Hematopoietic multipotent progenitor cell treated with erythropoietin and hydrocortisone succinate and interleukin-3 and kit ligand, for 6 days (in vitro differentiated cells): ENCODE measurements around the gene VPS52.
A peak's percentile ranks its signal among the peaks of the same experiment; 100 is the strongest.
"Not testable (repeated sequence)": the region's sequence is repeated elsewhere in the genome, so short reads cannot be mapped to it uniquely, and the experiment has no call there.

Source experiments
- DNase-seq: peaks from one replicate; pipeline ENCODE4 v3.0.0-alpha.2; 2015

Gene VPS52

DNA sequence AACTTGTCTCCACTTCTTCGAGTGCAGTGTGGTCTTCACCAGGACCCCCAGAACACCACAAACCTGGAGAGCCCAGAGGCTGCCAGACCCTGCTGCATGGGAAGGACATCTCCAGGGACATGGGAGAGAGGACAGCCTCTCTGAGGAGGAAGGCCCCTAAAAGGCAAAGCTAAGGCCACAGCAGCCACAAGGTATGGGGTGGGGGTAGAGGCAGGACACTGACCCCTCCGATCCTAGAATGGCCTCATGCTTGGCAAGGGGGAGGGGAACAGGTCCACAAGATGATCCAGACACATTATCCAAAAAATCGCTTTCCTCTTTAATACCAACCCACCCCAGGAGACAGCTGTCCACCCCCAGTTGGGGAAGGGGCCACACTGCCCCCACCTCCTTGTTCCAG lies 7.1 kb upstream of the VPS52 start:
- no peak for DNase-seq

DNA sequence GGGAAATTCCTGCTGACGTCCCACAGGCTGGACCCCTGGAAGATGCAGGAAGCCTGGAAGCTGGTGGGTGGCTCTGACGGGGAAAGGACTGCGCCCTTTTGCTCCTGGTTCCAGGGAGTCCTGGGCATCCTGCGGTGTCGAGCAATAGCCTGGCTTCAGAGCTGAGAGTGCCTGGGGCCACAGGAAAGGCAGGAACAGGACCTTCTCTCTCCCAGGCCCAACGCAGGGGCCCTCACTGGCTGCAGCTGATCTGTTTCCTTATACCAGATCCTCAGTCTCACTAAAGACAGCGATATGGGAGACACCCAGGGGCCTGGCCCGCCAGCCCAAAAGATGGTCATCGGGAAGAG lies 6.7 kb upstream of the VPS52 start:
- DNase-seq: no peak

DNA sequence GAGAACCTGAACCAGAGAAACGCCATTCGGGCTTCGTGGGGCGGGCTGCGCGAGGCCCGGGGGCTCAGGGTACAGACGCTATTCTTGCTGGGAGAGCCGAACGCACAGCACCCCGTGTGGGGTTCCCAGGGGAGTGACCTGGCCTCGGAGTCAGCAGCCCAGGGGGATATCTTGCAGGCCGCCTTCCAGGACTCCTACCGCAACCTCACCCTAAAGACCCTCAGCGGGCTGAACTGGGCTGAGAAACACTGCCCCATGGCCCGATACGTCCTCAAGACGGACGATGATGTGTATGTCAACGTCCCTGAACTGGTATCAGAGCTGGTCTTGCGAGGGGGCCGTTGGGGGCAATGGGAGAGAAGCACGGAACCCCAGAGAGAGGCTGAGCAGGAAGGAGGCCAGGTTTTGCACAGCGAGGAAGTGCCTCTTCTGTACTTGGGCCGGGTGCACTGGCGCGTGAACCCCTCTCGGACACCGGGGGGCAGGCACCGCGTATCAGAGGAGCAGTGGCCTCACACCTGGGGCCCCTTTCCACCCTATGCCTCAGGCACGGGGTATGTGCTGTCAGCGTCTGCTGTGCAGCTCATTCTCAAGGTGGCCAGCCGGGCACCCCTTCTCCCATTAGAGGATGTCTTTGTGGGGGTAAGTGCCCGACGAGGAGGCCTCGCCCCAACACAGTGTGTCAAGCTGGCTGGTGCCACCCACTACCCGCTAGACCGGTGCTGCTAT lies 6.2 kb upstream of the VPS52 start:
- DNase-seq: peak; percentile 45

DNA sequence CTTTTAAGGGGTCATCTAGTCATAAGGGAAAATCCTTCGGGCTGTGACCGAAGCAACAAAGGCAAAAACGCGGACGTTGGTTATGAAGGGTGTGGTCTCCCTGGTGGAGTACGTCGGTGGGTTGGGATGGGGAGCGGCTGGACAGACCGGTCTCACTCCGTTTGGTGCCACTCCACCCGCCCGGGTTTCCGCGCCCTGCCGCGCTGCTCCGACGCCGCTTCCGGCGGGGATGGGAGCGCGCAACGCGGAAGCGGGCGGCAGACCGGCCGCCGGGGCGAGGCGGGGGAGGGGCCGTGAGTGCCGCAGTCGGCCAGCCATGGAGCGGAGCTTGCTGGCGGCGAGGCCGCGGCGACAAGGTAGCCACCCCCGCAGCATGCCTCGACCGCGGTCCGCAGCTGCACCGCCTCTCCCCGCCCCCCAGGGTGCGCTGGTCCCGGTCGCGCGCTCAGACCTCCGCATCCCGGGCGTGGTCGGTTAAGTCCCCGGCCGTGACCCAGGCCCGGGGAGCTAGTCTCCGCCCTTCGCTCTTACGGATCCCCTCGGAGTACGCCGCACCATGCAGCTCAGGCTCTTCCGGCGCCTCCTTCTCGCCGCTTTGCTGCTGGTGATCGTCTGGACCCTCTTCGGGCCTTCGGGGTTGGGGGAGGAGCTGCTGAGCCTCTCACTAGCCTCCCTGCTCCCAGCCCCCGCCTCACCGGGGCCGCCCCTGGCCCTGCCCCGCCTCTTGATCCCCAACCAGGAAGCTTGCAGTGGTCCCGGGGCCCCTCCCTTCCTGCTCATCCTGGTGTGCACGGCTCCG lies 5.4 kb upstream of the VPS52 start, which contains the start of gene B3GALT4:
TSS of gene B3GALT4 (plus strand) at position 260 of the 799 bp plus-strand sequence. CDS start at position 557, 297 bp downstream.
- peak; percentile 90 for DNase-seq

DNA sequence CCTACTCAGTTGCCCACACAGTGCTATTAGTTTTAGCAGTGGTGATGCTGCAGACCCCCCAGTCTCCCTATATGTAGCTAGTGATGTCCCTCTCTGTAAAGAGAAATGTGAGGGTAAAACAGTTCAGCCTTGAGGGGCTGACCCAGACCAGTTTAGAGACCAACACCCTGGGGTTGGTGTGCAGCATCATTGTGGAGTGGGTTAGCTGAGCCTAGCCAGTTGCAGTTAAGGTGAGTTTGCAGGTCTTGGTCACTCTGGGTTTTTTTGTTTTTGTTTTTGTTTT lies 4.8 kb upstream of the VPS52 start:
- DNase-seq: peak; percentile 38

DNA sequence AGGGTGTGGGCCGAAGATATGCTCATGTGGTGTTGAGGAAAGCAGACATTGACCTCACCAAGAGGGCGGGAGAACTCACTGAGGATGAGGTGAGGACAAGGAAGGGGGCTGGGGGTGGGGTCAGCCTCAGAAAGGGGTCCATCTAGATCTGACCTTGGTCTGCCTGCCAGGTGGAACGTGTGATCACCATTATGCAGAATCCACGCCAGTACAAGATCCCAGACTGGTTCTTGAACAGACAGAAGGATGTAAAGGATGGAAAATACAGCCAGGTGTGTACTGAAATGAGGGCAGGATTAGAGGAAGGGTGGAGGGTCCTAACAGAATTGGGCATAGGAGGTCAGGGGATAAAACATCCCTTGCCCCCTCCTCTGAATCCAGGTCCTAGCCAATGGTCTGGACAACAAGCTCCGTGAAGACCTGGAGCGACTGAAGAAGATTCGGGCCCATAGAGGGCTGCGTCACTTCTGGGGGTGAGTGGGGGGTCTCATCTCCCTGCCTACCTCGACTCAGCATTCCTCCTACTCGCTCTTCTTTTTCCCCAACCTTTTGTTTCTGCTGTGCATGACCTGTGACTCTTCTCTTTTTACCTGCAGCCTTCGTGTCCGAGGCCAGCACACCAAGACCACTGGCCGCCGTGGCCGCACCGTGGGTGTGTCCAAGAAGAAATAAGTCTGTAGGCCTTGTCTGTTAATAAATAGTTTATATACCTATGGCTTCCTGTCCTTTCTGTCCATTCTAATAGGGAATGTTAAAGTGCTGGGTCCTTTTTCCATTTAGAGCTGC lies 4.3 kb upstream of the VPS52 start:
- DNase-seq: not testable (repeated sequence)

DNA sequence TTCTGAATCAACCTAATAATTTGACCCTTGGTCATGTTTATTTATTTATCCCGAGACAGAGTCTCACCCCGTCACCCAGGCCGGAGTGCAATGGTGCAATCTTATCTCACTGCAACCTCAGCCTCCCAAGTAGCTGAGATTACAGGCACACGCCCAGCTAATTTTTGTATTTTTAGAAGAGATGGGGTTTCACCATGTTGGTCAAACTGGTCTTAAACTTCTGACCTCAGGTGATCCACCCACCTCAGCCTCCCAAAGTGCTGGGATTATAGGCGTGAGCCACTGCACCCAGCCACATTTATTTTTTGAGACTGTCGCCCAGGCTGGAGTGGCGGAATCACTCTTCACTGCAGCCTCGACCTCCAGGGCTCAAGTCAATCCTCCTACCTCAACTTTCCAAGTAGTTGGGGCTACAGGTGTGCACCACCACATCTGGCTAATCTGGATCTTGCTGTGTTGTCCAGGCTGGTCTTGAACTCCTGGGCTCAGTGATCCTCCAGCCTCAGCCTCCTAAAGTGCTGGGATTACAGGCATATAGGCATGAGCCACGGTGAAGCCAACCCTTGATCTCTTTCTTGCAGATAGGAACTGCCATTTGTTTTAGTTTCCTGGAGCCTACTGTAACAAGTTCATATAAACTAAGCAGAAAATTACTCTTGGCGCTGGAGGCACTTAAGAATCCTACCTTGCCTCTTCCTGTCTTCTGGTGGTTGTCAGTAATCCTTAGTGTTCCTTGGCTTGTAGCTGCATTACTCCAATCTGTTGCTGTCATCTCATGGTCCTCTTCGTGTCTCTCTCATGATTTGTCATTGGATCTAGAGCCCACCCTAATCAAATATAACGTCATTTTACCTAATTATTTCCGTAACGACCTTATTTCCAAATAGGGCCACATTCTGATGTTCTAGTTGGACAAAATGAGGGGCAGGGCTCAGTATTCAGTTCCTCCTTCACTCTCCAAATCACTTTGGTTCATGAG lies 2.5 kb upstream of the VPS52 start:
- DNase-seq: peak; percentile 21

DNA sequence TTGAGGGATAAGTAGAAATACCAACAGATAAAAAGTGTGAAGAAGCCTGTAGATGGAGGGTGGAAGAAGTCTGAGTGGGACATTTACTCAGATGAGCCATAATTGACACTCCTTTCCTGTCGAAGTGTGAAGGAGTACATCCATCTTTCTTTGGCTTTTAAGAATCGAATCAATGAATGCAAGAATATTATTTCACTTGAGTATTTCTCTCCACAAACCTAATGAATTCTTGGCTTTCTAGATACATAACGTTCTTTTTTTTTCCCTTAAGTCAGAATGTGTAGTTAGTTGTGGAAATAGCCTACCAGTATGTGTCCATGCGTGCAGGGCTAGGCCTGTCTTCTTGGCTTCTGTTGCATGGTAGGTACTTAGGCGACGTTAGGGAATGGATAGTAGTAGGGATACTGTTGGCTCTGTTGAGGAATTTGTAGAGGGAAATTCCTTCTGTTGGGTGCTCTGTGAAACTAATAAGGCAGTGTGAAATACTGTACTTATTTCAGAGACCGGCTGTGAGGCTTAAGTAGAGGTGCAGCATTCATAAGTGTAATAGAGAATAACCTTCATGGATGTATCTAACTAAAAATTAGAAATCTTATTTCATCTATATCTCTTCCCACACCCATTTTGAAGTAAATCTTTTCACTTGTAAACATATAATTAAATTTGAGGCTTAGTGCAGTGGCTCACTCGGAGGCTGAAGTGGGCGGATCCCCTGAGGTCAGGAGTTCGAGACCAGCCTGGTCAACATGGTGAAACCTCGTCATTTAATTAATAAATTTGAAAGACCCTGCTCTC lies 1.6 kb upstream of the VPS52 start:
- peak; percentile 18 for DNase-seq

DNA sequence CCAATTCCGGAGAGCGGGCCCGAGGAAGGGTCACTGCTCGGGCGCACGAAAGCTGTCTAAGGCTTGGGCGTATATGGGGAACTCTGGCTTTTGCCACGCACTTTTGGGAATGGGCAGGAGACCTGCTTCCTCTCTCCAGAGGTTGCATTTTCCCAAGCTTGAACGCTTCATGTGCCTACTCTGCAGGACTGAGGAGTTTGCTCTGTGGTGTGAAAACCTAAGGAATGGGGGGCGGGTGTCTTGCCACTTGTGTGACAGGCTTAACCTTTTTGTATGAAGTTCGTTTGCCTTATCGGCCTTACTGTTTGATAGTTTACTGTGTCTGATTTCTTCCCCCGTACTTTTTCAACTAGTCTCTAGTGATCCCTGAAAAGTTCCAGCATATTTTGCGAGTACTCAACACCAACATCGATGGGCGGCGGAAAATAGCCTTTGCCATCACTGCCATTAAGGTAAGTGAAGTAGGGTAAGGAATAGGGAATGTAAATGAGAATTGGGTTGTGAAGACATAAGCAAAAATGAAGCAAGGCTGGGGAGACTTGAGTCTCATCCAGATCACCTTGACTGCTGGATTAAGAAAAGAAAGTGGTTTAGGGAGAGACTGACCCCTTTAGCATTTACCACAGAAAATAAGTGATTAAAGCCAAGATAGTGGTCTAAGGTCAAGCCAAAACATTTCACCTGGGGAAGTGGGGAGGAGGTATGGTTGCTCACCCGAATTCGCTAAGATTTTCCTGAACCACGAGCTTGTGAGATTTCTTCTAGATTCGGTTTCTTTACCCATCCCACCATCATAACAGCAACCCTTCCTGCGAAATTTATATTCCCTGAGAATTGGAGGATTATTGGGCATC lies 826 bp upstream of the VPS52 start:
- DNase-seq: peak; percentile 52

DNA sequence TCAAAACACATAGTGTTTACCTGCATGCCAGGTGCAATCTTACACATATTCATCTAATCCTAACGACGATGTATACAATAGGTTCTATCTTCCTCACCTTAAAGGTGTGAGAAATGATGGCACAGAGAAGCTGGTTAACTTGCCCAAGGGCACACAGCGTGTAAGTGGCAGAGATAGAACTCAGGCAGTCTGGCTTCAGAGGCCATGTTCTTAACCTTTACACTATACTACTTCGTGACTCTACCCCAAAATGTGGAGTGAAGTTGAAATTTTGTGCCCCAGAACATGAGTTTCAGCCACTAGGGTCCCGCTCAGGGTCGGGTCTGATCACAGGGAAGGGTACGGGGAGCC lies 584 bp downstream of the VPS52 start:
- DNase-seq: peak; percentile 66

DNA sequence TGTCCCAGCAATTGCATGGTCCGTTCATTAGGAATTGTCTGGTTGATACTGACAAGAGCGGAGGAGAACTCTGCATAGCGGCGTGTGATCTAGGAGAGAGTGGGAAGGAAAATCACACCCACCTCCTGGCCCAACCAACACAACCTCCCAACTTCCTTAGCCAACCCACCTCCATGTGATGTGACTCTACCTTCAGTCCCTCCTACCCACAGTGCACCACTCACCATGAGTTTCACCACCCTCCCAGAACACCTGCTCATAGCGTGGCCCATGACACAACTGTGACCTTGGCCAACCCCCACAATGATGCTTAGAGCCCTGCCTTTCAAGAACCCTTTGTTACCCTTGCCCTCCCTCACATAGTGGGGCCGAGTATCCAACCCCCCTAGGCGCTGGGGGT lies 7.7 kb downstream of the VPS52 start:
- DNase-seq: no peak

DNA sequence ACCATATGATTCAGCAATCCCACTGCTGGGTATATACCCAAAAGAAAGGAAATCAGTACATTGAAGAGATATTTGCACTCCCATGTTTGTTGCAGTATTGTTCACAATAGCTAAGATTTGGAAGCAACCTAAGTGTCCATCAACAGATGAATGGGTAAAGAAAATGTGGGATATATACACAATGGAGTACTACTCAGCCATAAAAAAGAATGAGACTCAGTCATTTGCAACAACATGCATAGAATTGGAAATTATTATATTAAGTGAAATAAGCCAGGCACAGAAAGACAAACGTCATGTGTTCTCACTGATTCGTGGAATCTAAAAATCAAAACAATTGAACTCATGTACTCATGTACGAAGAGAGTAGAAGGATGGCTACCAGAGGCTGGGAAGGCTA lies 9.2 kb downstream of the VPS52 start:
- DNase-seq: not testable (repeated sequence)

DNA sequence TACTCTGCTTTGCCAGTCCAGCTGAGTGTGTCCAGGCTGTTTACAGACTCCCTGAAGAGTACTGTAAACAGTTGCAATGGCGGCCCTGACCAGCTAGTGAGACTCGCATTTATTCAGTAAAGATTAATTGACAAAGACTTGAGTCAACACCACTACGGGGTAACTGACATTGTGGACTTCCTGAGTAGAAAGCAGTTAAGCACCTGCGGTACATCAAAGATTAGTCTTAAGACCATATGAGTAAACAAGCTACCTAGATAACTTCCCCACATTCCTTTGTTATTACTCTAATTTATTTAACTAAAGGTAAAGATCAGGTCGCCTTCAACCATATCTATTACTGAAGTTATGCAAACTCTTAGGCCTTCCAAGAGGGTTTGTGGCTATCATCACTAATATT lies 12.6 kb downstream of the VPS52 start:
- DNase-seq: no peak

DNA sequence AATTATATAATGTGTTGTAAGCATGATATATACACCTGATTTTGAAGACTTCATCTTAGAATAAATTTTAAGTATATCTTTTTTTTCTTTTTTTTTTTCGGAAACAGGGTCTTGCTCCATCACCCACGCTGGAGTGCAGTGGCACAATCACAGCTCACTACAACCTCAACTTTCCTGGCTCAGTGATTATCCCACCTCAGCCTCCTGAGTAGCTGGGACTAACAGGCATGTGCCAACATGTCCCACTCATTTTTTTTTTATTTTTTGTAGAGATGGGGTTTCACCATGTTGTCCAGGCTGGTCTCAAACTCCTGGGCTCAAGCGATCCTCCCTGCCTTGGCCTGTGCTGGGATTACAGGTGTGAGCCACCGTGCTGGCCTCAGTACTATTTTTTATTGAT lies 17.1 kb downstream of the VPS52 start:
- no peak for DNase-seq

DNA sequence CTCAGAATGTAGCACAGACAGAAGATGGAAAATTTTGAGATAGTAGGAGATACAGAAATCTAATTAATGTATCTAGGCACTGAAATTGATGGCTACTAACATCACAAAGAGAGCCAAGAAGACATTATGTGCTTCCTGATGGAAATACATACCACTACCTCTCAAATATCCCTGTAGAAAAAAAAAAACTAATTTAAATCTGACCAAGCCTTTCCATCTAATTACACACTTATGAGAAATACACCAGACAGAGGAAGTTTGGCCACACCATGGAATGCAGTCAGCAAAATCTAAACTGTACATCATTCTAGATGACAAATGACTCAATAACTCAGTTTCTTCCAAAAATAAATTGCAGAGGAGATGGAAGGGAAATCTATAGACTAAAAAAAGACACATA lies 18.9 kb downstream of the VPS52 start:
- no peak for DNase-seq

DNA sequence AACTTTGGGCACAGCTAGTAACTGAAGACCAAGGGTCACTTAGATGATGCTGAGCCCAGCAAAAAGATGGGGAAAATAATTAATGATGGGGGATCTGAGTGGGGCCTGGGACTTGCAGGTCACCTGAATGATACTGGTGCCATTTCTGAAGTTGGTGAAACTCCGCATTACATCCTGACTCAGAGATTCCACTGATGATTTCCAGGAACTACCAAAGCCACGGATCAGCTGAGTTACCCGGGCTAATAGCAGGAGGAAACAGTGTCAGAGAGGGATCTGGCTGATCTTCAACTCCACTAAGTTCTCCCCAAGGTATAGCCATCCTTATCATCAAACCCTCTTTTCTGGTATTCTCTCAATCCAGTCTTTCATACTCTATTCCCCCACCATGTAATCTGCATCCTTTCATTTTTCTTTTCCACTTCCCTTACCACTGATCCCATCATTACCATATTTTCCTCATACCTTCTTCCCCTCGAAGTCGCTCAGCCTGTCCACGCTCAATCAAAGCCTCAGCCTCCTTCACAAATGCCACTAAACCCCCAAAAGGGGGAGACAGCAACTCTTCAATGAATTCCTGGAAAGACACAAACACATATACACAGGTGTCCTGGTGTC lies 20.2 kb downstream of the VPS52 start:
- DNase-seq: no peak

DNA sequence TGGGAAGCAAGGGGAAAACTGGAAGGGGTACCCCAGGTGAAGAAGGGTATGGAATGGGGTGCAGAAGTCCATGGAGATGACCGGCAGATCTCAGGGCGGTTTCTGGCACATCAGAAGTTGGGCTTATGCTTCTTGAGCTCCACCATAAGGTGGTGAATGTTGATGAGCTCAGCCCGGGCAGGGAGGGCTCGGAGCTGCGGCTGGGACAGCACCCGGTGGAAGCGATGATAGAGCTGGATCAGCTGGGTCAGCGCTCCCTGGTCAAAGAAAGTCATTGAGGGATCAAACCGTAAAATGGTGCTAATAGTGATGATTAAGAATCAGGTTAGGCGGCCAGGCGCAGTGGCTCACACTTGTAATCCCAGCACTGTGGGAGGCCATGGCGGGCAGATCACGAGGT lies 20.9 kb downstream of the VPS52 start:
- DNase-seq: no peak

DNA sequence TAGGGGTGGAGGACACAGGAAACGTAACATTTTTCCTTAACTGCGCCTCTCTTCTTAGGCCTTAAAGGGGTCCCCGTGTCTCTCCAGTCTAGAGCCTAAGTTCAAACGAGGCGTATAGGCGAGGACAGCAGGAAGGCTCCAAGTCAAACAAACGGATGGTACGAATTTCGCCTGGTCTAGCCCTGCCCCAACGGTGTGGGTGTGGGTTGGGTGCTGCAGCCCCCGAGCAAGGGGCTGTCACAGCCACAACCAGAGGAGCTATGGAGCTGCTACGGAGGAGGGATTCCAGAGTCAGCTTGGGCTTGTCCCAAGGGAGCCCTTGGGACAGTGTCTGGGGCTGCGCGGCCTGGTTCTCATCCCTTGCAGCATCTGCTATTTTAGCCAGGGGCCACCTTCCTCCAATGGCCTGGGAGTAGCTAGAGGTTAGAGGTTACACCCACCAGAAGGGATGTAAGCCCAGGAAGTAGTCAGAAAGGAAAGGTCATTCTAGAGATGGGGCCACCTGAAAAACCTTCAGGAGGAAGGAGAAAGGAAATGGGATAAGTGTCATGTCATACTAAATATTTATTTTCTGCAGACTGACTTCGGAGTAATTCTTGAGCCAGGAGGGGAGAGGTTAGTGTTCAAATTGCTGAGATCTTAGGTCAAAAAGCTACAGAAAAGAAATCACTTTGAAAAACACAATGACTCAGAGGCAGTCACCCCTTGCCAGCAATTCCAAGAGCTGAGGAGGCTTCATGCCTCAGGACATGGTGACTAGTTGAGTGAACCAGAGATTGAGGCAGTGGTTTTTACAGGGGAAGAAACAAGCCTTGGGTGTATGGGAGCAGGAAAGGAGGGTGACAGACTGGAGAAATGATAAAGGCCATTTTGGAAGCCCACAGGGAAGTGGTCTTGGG lies 21.7 kb downstream of the VPS52 start:
- peak; percentile 16 for DNase-seq
